SH-SY5Y (cell line): ENCODE measurements around the gene NSD2.

Experiments used
- GATA2 ChIP-seq: IDR thresholded peaks from 2 replicates; pipeline ENCODE4 v1.6.1; 2011; ENCODE audit warnings: mild to moderate bottlenecking, low read depth, low read length
- GATA3 ChIP-seq: IDR thresholded peaks from 2 replicates; pipeline ENCODE4 v1.6.1; 2011; ENCODE audit warnings: low read depth, mild to moderate bottlenecking, low read length, moderate library complexity

- TF ChIP-seq GATA3 = no peak
- no peak for TF ChIP-seq GATA2
Measured at GRCh38 chr4:1868293-1868692, 2.9 kb upstream of the NSD2 start.
